ENCODE results near the gene EDIL3. TPM values are rescaled to one million over a fixed set of nuclear protein-coding genes. Genes with fewer than 3 reads are reported as not detected.

EDIL3 gene
- total RNA-seq, 4 donors from 2014 or later, result 9.4 to 21.5 (median 17.5) TPM

DNA sequence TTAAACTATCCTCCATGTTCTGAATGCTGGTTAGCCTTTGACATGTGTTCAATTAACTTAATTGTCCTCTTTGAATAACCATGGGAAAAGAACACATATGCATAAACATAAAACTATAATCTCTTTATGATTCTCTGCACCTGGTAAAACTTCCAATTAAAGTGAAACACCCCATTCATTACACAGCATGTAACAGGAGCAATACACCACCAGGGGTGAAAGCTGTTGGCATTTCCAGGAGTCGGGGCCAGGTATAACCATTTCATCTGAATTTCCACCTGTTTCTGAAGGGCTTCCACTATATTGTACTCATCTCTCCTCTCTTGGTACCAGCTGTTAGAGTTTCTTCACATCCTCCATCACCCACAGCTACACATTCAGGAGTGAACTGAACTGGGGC lies 303.8 kb downstream of the EDIL3 start:
- H3K27me3 ChIP-seq, result no peaks in the 10 kb centered on the region
- WGBS, result 80% methylated on average over 1 of the region's 1 CpG
- TF ChIP-seq POLR2AphosphoS5 (IDR thresholded peaks at IDR 0.05) (no peak), POLR2A (IDR thresholded peaks at IDR 0.05) (no peak), EP300 (IDR thresholded peaks at IDR 0.05) (no peak)
- TF ChIP-seq, protein P1, sequence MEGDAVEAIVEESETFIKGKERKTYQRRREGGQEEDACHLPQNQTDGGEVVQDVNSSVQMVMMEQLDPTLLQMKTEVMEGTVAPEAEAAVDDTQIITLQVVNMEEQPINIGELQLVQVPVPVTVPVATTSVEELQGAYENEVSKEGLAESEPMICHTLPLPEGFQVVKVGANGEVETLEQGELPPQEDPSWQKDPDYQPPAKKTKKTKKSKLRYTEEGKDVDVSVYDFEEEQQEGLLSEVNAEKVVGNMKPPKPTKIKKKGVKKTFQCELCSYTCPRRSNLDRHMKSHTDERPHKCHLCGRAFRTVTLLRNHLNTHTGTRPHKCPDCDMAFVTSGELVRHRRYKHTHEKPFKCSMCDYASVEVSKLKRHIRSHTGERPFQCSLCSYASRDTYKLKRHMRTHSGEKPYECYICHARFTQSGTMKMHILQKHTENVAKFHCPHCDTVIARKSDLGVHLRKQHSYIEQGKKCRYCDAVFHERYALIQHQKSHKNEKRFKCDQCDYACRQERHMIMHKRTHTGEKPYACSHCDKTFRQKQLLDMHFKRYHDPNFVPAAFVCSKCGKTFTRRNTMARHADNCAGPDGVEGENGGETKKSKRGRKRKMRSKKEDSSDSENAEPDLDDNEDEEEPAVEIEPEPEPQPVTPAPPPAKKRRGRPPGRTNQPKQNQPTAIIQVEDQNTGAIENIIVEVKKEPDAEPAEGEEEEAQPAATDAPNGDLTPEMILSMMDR (IDR thresholded peaks at IDR 0.05), result no peak
- H3K4me1 ChIP-seq, result no peaks in the 10 kb centered on the region
- no peak for DNase-seq (ENCODE audit: low spot score in 2 of 2)
- H3K36me3 ChIP-seq, result no peaks in the 10 kb centered on the region
- H3K9me3 ChIP-seq, result no peaks in the 10 kb centered on the region
- H3K27ac ChIP-seq, result no peak overlapping the region
- H3K4me3 ChIP-seq, result no peak overlapping the region

DNA sequence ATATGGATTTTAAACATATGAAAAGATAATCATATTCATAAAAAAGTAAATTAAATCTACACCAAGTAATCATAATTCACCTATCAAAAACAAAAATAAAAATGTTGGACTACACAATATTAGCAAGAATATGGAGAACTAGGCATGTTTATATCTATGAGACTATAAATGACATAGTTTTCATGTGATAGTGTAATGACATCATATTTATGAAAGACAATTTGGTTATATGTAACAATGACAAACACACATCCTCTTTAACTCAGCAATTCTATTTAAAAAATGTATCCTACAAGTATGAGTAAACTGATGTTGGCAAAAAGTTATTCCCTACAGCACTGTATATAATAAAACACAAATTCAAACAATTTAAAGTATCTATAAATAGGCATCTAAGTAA lies 312.3 kb downstream of the EDIL3 start:
- no peaks in the 10 kb centered on the region for H3K27me3 ChIP-seq
- DNase-seq (ENCODE audit: low spot score in 2 of 2), result no peak
- TF ChIP-seq EP300 (IDR thresholded peaks at IDR 0.05) (no peak), POLR2AphosphoS5 (IDR thresholded peaks at IDR 0.05) (no peak), POLR2A (IDR thresholded peaks at IDR 0.05) (no peak)
- TF ChIP-seq, protein P1 (IDR thresholded peaks at IDR 0.05), result no peak
- H3K36me3 ChIP-seq, result no peaks in the 10 kb centered on the region
- H3K27ac ChIP-seq, result no peak overlapping the region
- no peaks in the 10 kb centered on the region for H3K4me1 ChIP-seq
- no peak overlapping the region for H3K4me3 ChIP-seq
- no peaks in the 10 kb centered on the region for H3K9me3 ChIP-seq

DNA sequence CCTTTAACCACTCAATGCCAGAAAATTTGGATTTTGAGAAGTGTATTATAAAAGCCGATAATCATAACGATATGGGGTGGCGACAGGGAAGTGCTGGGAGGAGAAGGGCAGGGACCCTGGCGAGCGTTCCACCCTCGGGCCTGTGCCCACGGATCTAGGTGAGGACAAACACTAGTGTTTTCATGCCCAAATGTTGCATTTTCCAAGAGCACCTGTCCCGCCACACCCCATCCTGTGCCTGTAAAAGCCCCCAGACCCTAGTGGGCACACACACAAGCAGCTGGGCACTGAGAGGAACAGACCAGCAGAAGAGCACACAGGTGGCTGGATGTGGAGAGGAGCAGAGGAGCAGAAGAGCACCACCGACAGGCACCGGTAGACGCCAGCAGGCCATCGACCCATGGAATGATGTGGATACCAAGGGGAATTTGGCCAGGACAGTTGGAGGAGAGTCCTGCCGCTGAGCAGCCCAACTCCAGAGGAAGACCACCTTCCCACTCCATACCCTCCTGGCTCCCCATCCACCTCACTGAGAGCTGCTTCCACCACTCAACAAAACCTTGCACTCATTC lies 315.0 kb downstream of the EDIL3 start:
- no peak for TF ChIP-seq POLR2AphosphoS5 (IDR thresholded peaks at IDR 0.05)
- no peak for TF ChIP-seq POLR2A (IDR thresholded peaks at IDR 0.05)
- TF ChIP-seq, protein P1 (IDR thresholded peaks at IDR 0.05), result no peak
- no peak for TF ChIP-seq EP300 (IDR thresholded peaks at IDR 0.05)
- WGBS, result 95% methylated on average over 13 of the region's 13 CpGs
- H3K27ac ChIP-seq, result no peak overlapping the region

DNA sequence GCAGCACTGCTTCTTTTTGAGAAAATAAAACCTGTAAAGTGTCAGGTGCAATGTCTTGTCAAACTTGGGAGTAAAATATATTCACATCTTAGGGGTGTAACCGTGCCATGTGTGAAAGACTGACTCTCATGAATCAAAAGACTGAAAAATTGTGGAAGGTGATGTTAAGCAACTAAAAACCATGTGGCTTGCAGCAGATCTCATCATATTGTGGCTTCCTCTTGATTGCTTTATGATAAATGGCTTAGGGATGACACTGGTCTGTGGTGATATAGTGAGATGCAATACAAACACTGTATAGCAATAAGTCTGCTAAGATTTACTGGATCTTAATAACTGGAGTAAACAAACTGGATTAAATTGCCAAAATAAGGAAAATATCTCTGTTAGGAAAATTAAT lies 321.6 kb downstream of the EDIL3 start:
- H3K4me3 ChIP-seq, result no peak overlapping the region
- TF ChIP-seq POLR2AphosphoS5 (IDR thresholded peaks at IDR 0.05) (no peak), POLR2A (IDR thresholded peaks at IDR 0.05) (no peak), EP300 (IDR thresholded peaks at IDR 0.05) (no peak)
- TF ChIP-seq, protein P1 (IDR thresholded peaks at IDR 0.05), result no peak
- 59% methylated on average over 1 of the region's 1 CpG for WGBS
- no peak overlapping the region for H3K27ac ChIP-seq
- H3K27me3 ChIP-seq, result no peaks in the 10 kb centered on the region
- no peaks in the 10 kb centered on the region for H3K36me3 ChIP-seq
- no peak for DNase-seq (ENCODE audit: low spot score in 2 of 2)
- no peaks in the 10 kb centered on the region for H3K9me3 ChIP-seq
- H3K4me1 ChIP-seq, result no peaks in the 10 kb centered on the region

More for the DNA sequence above, 315.0 kb downstream of the EDIL3 start:
- no peaks in the 10 kb centered on the region for H3K27me3 ChIP-seq
- H3K4me3 ChIP-seq, result no peak overlapping the region
- no peaks in the 10 kb centered on the region for H3K36me3 ChIP-seq
- no peaks in the 10 kb centered on the region for H3K4me1 ChIP-seq
- no peaks in the 10 kb centered on the region for H3K9me3 ChIP-seq
- DNase-seq (ENCODE audit: low spot score in 2 of 2), result no peak

DNA sequence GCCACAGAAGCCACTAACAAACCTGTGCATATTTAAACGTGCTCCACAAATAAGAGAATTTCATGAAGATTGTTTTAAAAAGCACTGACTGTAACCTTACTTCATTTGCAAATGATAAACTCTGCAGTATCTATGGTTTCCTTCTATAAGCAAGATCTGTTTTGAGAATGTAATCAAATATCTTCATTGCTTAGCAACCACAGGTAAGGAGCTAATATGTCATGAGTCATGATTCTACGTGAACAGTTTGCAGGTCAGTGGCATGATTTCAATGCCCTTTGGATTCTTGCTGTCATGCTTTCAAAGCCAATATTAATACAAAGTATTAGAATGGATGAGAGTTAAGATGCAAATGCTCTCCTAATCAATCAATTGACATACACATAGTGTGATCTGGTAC lies 325.0 kb downstream of the EDIL3 start:
- Histone ChIP-seq H3K4me1 (no peaks in the 10 kb centered on the region), H3K4me3 (no peak overlapping the region), H3K9me3 (no peaks in the 10 kb centered on the region), H3K27ac (no peak overlapping the region), H3K36me3 (no peaks in the 10 kb centered on the region), H3K27me3 (no peaks in the 10 kb centered on the region)
- no peak for DNase-seq (ENCODE audit: low spot score in 2 of 2)
- no peak for TF ChIP-seq POLR2AphosphoS5 (IDR thresholded peaks at IDR 0.05)
- no peak for TF ChIP-seq EP300 (IDR thresholded peaks at IDR 0.05)
- TF ChIP-seq POLR2A (IDR thresholded peaks at IDR 0.05), result no peak
- TF ChIP-seq, protein P1 (IDR thresholded peaks at IDR 0.05), result no peak
- 66% methylated on average over 2 of the region's 2 CpGs for WGBS

Measured in suprapubic skin (tissue), 4 donors.